Upper lobe of right lung (tissue), 1 donor: ENCODE results near the gene UFD1. TPM values are rescaled to one million over a fixed set of nuclear protein-coding genes. Genes with fewer than 3 reads are reported as not detected.

Source experiments
- ATAC-seq: fragments of 200-7000 bp; cut with Tn5 transposase; one replicate; pipeline ENCODE4 v1.9.1; 2020; ENCODE audit warnings: mild to moderate bottlenecking, moderate library complexity
- DNase-seq: peaks from one replicate; pipeline ENCODE4 v3.0.0-alpha.2; 2020
- H3K27ac ChIP-seq: fragments of 200-600 bp; one replicate; pipeline ENCODE4 v1.8.0; 2022
- H3K27me3 ChIP-seq: fragments of 200-600 bp; one replicate; pipeline ENCODE4 v1.8.0; 2022; ENCODE audit warnings: mild to moderate bottlenecking
- H3K36me3 ChIP-seq: fragments of 200-600 bp; one replicate; pipeline ENCODE4 v1.8.0; 2022
- H3K4me1 ChIP-seq: fragments of 200-600 bp; one replicate; pipeline ENCODE4 v1.8.0; 2022
- H3K4me3 ChIP-seq: fragments of 200-600 bp; one replicate; pipeline ENCODE4 v1.8.0; 2022; ENCODE audit warnings: mild to moderate bottlenecking
- H3K9me3 ChIP-seq: fragments of 200-600 bp; one replicate; pipeline ENCODE4 v1.8.0; 2022
- intact Hi-C: fragments of 100-400 bp; cut with DNase I; formaldehyde crosslinking; loops from one replicate; pipeline ENCODE4 v1.11.0; 2022
- total RNA-seq: library from RNA; stranded (reverse); fragmentation: NEBNext Ultra II Directional; extraction: Animal tissue kit (Norgen Biotek cat#: 25700); gene quantifications from one replicate; pipeline ENCODE4 v1.2.1, GENCODE V29; 2021
- TF ChIP-seq, protein P1 (sequence below): fragments of 200-600 bp; IDR thresholded peaks from one replicate; pipeline ENCODE4 v1.8.0; 2022; ENCODE audit warnings: antibody characterized with exemption
- donor health status: DM: no; HTN: yes; CAD: no; lungs with severe emphysema.

Gene UFD1
- total RNA-seq, 1 donor from 2014 or later = 43.1 TPM

DNA sequence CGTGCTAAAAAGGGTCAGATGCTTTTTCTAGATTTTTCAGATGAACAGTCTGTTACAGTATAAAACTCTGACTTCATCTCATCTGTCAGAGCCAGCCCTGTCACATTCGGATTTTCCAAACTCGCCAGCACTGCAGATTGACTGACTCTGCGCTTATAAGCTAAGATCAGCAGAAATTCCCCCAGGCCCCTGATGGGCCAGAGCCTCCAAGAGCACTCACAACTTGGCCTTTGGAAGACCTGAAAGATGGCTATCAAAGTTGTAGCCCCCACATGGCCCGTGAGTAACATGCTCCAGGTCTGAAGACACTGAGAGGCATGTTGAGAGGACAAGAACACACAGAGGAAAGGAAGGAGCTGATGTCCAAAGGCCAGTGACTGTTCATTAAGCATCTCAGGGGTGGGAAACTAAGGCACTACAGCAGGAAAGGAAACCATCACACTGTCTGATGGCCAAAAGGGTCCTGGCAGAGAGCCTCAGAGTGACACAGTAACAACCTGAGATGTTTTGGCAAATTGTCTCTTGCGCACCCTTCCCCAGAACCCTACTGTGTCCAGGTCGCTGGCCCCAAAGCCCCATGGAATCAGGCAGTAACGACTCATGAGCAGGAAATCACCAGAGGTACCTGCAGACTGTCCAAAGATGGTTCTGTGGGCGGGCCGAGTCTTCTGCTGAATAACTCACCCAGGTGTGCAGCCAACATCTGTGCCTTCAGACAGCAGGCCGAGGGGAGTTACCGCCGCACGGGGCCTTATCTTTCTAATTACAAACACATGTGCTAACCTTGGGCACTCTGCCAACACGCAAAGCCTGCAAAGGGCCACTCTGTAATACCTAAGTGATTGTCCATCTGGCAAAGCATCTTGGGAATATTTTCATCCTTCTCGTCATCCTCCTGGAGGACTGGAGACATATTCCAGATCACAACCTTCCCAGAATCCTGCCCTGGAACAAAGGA is 71.1 kb downstream of the UFD1 start:
- no peak for ATAC-seq
- intact Hi-C loops = no loop called here
- peaks cover 68% of the 10 kb centered on the region for H3K36me3 ChIP-seq
- no peaks in the 10 kb centered on the region for H3K4me1 ChIP-seq
- TF ChIP-seq, protein P1, sequence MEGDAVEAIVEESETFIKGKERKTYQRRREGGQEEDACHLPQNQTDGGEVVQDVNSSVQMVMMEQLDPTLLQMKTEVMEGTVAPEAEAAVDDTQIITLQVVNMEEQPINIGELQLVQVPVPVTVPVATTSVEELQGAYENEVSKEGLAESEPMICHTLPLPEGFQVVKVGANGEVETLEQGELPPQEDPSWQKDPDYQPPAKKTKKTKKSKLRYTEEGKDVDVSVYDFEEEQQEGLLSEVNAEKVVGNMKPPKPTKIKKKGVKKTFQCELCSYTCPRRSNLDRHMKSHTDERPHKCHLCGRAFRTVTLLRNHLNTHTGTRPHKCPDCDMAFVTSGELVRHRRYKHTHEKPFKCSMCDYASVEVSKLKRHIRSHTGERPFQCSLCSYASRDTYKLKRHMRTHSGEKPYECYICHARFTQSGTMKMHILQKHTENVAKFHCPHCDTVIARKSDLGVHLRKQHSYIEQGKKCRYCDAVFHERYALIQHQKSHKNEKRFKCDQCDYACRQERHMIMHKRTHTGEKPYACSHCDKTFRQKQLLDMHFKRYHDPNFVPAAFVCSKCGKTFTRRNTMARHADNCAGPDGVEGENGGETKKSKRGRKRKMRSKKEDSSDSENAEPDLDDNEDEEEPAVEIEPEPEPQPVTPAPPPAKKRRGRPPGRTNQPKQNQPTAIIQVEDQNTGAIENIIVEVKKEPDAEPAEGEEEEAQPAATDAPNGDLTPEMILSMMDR = no peak
- H3K4me3 ChIP-seq = no peak overlapping the region
- no peaks in the 10 kb centered on the region for H3K9me3 ChIP-seq
- H3K27me3 ChIP-seq = no peaks in the 10 kb centered on the region
- DNase-seq = no peak
- H3K27ac ChIP-seq = no peak overlapping the region

DNA sequence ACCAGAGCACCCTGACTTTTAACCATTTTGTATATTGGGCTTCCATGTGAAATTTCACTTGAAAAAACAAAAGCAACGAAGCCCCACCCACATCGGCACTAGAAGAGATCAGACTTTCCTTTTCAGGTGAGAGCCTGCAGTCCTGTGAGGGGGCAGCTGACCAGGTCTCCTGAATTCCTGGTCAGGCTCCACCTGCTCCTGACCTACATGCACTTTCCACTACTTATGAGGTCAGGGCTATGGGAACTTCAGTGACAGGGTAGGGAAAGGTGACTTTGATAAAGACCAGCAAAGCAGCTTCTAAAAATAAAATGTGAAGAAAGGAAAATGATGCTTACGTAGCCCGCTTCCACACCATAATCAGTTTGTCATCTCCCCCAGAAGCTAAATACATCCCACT is 72.1 kb downstream of the UFD1 start:
- intact Hi-C loops = no loop called here
- no peaks in the 10 kb centered on the region for H3K4me1 ChIP-seq
- no peaks in the 10 kb centered on the region for H3K27me3 ChIP-seq
- TF ChIP-seq, protein P1 = no peak
- H3K9me3 ChIP-seq = no peaks in the 10 kb centered on the region
- DNase-seq = no peak
- H3K36me3 ChIP-seq = peaks cover 68% of the 10 kb centered on the region
- no peak overlapping the region for H3K4me3 ChIP-seq
- ATAC-seq = no peak
- no peak overlapping the region for H3K27ac ChIP-seq

DNA sequence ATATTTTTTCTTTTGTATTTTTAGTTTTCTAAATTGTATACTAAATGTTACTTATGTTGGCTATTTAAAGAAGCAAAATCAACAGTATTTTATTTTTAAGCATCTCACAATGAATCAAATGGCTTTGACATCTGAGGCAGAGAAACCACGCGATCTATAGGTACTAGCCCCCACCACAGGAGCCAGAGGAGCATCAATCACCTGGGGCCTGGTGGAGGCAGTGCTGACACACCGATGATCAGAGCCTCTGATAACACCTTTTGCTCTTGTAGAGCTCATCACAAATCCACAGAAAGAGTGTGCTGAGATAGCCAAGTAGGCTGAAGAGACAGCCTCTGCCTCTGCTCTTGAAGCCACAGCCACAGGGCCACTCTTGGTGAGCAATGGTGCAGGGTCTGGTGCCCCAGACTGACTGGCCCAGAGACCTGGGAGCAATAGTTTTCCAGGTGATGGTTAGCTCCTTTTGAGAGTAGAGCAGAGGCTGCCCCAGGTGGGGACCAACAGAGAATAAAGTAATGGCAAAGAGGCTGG is 72.6 kb downstream of the UFD1 start:
- H3K9me3 ChIP-seq = no peaks in the 10 kb centered on the region
- peaks cover 68% of the 10 kb centered on the region for H3K36me3 ChIP-seq
- no peak for ATAC-seq

DNA sequence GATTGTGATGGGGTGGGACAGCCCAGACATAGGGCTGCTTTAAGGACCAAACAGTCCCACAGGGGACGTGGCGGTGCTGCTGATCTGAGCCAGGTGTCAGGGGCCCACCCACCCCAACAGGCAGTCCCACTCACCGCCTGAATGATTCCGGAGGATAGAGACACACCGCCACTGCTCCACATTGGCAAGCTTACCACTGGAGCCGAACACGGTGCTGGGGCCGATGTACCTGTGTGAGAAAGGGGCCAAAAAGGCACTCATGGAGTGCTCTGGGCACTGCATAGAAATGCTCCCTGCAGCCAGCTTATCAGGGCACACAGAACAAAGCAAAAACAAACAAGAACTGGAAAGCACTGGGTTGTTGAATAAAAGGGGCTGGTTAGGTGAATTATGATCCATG is 73.3 kb downstream of the UFD1 start:
- Histone ChIP-seq H3K9me3 (no peaks in the 10 kb centered on the region), H3K4me3 (no peak overlapping the region), H3K27ac (no peak overlapping the region), H3K4me1 (no peaks in the 10 kb centered on the region), H3K36me3 (peaks cover 70% of the 10 kb centered on the region), H3K27me3 (no peaks in the 10 kb centered on the region)
- DNase-seq = no peak
- TF ChIP-seq, protein P1 = no peak
- intact Hi-C loops = no loop called here
- ATAC-seq = no peak

More for the DNA sequence above, 72.6 kb downstream of the UFD1 start:
- TF ChIP-seq, protein P1 = no peak
- Histone ChIP-seq H3K4me1 (no peaks in the 10 kb centered on the region), H3K27me3 (no peaks in the 10 kb centered on the region), H3K4me3 (no peak overlapping the region), H3K27ac (no peak overlapping the region)
- no peak for DNase-seq
- intact Hi-C loops = no loop called here

DNA sequence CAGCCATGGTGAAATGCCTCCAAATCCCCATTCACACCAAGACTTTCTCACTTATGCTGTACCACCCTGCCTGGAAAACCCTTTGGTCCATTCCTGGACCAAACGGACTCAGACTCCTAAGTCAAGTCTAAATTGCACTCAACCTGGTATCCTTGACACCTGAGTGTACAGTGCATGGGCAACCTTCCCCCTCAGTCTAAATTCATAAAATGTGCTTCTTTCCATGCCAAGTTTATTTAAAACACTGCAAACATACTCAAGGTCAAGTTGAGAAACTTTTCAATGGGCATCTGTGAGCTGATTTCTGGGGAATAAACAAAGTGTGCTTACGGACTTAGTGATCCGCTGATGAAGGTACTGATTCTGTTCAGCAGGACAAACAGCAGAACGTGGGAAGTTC is 73.9 kb downstream of the UFD1 start:
- H3K4me1 ChIP-seq = no peaks in the 10 kb centered on the region
- no peak overlapping the region for H3K4me3 ChIP-seq

More for the DNA sequence above, 73.9 kb downstream of the UFD1 start:
- Histone ChIP-seq H3K27me3 (no peaks in the 10 kb centered on the region), H3K36me3 (peaks cover 70% of the 10 kb centered on the region), H3K27ac (no peak overlapping the region), H3K9me3 (no peaks in the 10 kb centered on the region)
- TF ChIP-seq, protein P1 = no peak
- intact Hi-C loops = no loop called here
- DNase-seq (no peak), ATAC-seq (no peak)
